Esophagus muscularis mucosa (tissue), 4 donors: ENCODE measurements around the gene MRPS33. TPM values are rescaled to one million over a fixed set of nuclear protein-coding genes. Genes with fewer than 3 reads are reported as not detected.
"Not testable (repeated sequence)": the region's sequence is repeated elsewhere in the genome, so short reads cannot be mapped to it uniquely, and the experiment has no call there.

ENCODE experiments used
- DNase-seq: peaks from one replicate; pipeline ENCODE4 v3.0.0-alpha.2; 2017; ENCODE audit errors: extremely low spot score
- H3K27ac ChIP-seq, 4 donors: fragments of 200-600 bp; sonication (generic); replicated peaks in 1 of 4; 1 replicate in 3 of 4; 2 replicates in 1 of 4; pipeline ENCODE4 v1.5.1; 2016 to 2019; ENCODE audit warnings: mild to moderate bottlenecking in 1 of 4
- H3K27me3 ChIP-seq, 4 donors: fragments of 200-600 bp; sonication (generic); one replicate each; pipeline versions ENCODE4 v1.5.1 to v1.6.0; 2016 to 2019
- H3K36me3 ChIP-seq, 4 donors: fragments of 200-600 bp; sonication (generic); one replicate each; pipeline ENCODE4 v1.5.1; 2016 to 2019
- H3K4me1 ChIP-seq, 4 donors: fragments of 200-600 bp; sonication (generic); one replicate each; pipeline ENCODE4 v1.5.1; 2016 to 2019
- H3K4me3 ChIP-seq, 4 donors: fragments of 200-600 bp; sonication (generic); 1 replicate in 2 of 4; 2 replicates in 2 of 4; pipeline ENCODE4 v1.5.1; 2016 to 2019; ENCODE audit warnings: mild to moderate bottlenecking in 4 of 4, moderate library complexity in 1 of 4
- H3K9me3 ChIP-seq, 4 donors: fragments of 200-600 bp; sonication (generic); 1 replicate in 3 of 4; 2 replicates in 1 of 4; pipeline ENCODE4 v1.5.1; 2016 to 2019
- EP300 ChIP-seq: sonication (generic); formaldehyde crosslinking; IDR thresholded peaks from one replicate; pipeline ENCODE4 v1.6.1; 2017; ENCODE audit warnings: antibody characterized with exemption
- POLR2A ChIP-seq: fragments of 450-650 bp; IDR thresholded peaks from one replicate; pipeline ENCODE4 v1.6.1; 2017; ENCODE audit warnings: antibody characterized with exemption, moderate library complexity, mild to moderate bottlenecking, low read depth
- POLR2AphosphoS5 ChIP-seq, 2 donors: sonication (generic); formaldehyde crosslinking; IDR thresholded peaks; one replicate each; pipeline ENCODE4 v1.6.1; 2017; ENCODE audit warnings: antibody characterized with exemption in 2 of 2
- WGBS: methylation state at CpG from one replicate; pipeline ENCODE4 v1.1.5; 2018; 5-methylcytosine and 5-hydroxymethylcytosine counted together
- intact Hi-C: fragments of 100-400 bp; cut with DNase I; formaldehyde crosslinking; loops from one replicate; pipeline ENCODE4 v1.15.1; 2023
- small RNA-seq, 3 donors: library from RNA; depleted of rRNA; stranded (forward); fragments of <200 nt; gene quantifications; one replicate each; pipeline ENCODE3, GENCODE V24; 2016
- total RNA-seq, 4 donors: library from RNA; depleted of rRNA; stranded (reverse); fragments of >200 nt; gene quantifications; one replicate each; pipeline versions ENCODE4 v1.1.0 to v1.2.1, GENCODE V29; 2016
- TF ChIP-seq, protein P1 (sequence below), 3 experiments: fragments of 200-600 bp in 2 of 3; fragments of 450-650 bp in 1 of 3; sonication (generic) in 2 of 3; IDR thresholded peaks; one replicate each; pipeline ENCODE4 v1.5.1; 2017 to 2019; ENCODE audit warnings: antibody characterized with exemption in 3 of 3, mild to moderate bottlenecking in 2 of 3, moderate library complexity in 1 of 3

The MRPS33 gene
- total RNA-seq, 4 donors from 2014 or later = 13.6 to 27.8 (median 25.3) TPM

DNA sequence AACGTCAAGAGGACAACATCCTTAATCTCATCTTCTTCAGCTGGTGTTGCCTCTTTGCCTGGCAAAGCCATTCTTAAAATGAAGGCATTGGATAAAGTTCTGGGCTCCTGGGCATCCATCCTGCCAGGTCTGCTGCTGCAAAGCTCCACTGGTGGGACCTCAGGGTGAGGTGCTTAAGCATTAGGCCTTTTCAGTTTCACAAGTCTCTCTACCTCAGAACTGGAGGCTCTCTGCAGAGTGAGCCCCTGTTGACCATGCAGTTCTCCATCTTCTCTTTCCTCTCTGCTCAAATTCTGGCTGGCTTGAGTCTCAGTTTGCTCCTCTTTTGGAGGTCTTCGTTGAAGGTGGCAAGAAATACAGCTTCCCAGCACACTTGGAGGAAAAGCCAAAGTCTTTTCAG lies 47.3 kb downstream of the MRPS33 start:
- WGBS = 75% methylated on average over 2 of the region's 2 CpGs

DNA sequence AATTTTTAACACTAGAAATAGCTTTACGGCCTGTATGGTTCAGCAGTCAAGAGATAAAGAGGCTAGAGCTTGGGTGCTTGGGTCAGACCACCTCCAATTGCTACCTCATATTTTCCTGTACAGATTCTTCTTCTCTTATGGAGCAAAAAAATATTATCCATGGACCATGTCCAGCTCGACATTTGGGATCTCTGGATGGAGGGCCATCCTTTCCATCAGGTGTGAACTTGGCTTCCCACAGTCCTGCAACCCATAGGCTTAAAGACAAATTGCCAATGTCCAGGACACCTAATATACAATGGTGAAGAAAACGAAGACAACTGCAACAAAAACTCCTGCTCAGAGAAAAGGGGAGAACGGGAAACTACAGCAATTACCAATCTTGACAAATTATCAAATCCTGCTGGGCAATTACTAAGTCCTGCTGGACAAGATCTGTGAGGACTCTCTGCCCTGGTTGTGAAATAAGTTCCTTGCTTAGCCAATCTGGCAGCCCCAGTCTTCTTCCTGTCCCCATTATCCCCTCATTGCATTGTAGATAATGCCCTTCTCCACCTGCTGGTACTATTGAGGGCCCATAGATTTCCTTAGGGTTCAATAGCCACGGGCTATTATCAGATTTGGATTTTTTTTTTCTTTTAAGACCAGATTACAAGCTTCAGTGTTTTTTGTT lies 48.1 kb downstream of the MRPS33 start:
- intact Hi-C loops = no loop called here
- Histone ChIP-seq H3K27ac (no peak overlapping the region), H3K4me1 (no peaks in the 10 kb centered on the region), H3K4me3 (no peak overlapping the region), H3K9me3 (no peaks in the 10 kb centered on the region), H3K36me3 (no peaks in the 10 kb centered on the region), H3K27me3 (no peaks in the 10 kb centered on the region)
- TF ChIP-seq POLR2A (no peak), POLR2AphosphoS5 (IDR thresholded peaks at IDR 0.05) (no peak), EP300 (no peak)
- TF ChIP-seq, protein P1, sequence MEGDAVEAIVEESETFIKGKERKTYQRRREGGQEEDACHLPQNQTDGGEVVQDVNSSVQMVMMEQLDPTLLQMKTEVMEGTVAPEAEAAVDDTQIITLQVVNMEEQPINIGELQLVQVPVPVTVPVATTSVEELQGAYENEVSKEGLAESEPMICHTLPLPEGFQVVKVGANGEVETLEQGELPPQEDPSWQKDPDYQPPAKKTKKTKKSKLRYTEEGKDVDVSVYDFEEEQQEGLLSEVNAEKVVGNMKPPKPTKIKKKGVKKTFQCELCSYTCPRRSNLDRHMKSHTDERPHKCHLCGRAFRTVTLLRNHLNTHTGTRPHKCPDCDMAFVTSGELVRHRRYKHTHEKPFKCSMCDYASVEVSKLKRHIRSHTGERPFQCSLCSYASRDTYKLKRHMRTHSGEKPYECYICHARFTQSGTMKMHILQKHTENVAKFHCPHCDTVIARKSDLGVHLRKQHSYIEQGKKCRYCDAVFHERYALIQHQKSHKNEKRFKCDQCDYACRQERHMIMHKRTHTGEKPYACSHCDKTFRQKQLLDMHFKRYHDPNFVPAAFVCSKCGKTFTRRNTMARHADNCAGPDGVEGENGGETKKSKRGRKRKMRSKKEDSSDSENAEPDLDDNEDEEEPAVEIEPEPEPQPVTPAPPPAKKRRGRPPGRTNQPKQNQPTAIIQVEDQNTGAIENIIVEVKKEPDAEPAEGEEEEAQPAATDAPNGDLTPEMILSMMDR (IDR thresholded peaks at IDR 0.05) = no peak
- DNase-seq = no peak
- WGBS = 59% methylated on average over 5 of the region's 5 CpGs

More for the DNA sequence above, 47.3 kb downstream of the MRPS33 start:
- Histone ChIP-seq H3K4me1 (no peaks in the 10 kb centered on the region), H3K9me3 (no peaks in the 10 kb centered on the region), H3K4me3 (no peak overlapping the region), H3K27ac (no peak overlapping the region), H3K27me3 (peaks cover 0 to under 1% (median 0%) of the 10 kb centered on the region in 4 donors), H3K36me3 (no peaks in the 10 kb centered on the region)
- intact Hi-C loops = no loop called here
- TF ChIP-seq POLR2AphosphoS5 (IDR thresholded peaks at IDR 0.05) = no peak
- no peak for DNase-seq

DNA sequence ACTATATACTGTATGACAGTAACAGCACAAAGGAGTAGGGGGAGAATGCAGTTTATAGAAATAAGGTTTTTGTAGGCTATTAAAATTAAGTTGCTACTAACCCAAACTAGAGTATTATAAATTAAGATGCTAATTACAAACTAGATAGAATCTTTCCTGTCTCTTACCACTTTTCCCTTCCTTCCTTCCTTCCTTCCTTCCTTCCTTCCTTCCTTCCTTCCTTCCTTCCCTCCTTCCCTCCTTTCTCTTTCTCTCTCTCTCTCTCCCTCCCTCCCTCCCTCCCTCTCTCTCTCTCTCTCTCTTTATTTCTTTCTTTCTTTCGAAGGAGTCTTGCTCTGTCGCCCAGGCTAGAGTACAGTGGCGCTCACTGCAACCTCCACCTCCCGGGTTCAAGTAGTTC lies 53.6 kb downstream of the MRPS33 start:
- no peaks in the 10 kb centered on the region for H3K9me3 ChIP-seq
- DNase-seq = no peak
- no peaks in the 10 kb centered on the region for H3K27me3 ChIP-seq
- no peaks in the 10 kb centered on the region for H3K36me3 ChIP-seq
- 94% methylated on average over 4 of the region's 4 CpGs for WGBS
- TF ChIP-seq POLR2A (no peak), POLR2AphosphoS5 (IDR thresholded peaks at IDR 0.05) (no peak), EP300 (no peak)
- TF ChIP-seq, protein P1 (IDR thresholded peaks at IDR 0.05) = no peak
- no peak overlapping the region for H3K27ac ChIP-seq
- H3K4me3 ChIP-seq = no peak overlapping the region
- intact Hi-C loops = no loop called here
- H3K4me1 ChIP-seq = no peaks in the 10 kb centered on the region

DNA sequence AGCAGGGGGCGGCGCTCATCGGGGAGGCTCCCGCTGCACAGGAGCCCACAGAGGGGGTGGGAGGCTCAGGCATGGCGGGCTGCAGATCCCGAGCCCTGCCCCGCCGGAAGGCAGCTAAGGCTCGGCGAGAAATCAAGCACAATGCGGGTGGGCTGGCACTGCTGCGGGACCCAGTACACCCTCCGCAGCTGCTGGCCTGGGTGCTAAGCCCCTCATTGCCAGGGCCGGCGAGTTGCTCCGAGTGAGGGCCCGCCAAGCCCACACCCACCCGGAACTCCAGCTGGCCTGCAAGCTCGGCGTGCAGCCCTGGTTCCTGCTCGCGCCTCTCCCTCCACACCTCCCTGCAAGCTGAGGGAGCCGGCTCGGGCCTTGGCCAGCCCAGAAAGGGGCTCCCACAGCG lies 57.8 kb downstream of the MRPS33 start:
- intact Hi-C loops = not testable (repeated sequence)

More for the DNA sequence above, 57.8 kb downstream of the MRPS33 start:
- not testable (repeated sequence) for H3K9me3 ChIP-seq, H3K4me3 ChIP-seq, H3K27me3 ChIP-seq, DNase-seq, H3K36me3 ChIP-seq, H3K4me1 ChIP-seq, H3K27ac ChIP-seq
- 100% methylated on average over 6 of the region's 25 CpGs for WGBS

Small RNA genes lying within 50 kb of the gene (small RNA-seq; reads per million reads assigned to genes)
- 0 reads per million in 3 donors for gene RNU4-74P

Other genes starting within 250 kb of the MRPS33 start
- gene BRAF, start 90.0 kb downstream of the MRPS33 start, total RNA-seq = 10 to 100 TPM; 34.0 to 50.7 (median 36.8) TPM
- 1 to 10 TPM in 2 of 4 donors, under 1 TPM in 2; 0.42 to 2.5 (median 0.92) TPM for gene TMEM178B, start 59.1 kb upstream of the MRPS33 start, total RNA-seq